ENCODE data around the gene DNAJC7.

DNA sequence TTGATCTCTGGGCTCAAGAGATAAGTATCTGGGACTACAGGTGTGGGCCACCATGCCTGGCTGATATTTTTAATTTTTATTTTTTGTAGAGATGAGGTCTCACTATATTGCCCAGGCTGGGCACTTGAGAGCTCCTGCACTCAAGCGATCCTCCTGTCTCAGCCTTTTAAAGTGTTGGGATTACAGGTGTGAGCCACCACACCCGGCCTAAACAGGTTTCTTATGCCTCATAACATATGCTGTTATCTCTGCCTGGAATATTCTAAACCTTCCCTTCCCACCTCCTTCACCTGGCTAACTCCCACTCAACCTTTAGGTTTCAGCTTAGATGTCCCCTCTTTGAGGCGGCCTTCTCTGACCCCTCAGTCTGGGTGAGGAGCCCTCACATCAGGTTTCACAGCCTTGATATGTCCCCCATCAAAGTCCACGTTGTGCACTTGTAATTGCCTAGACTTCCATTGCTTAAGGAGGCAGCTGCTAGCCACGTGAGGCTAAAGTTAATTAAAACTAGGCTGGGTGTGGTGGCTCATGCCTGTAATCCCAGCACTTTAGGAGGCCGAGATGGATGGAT, 59.3 kb downstream of the DNAJC7 start:
- TF ChIP-seq SNAI2 (CRISPR knock-in tag; IDR thresholded peaks at IDR 0.05) (no peak), ARNTL (CRISPR knock-in tag; IDR thresholded peaks at IDR 0.05; ENCODE audit: borderline replicate concordance, low read depth) (no peak), PATZ1 (CRISPR knock-in tag; IDR thresholded peaks at IDR 0.05; ENCODE audit: borderline replicate concordance) (no peak), GLIS3 (CRISPR knock-in tag; IDR thresholded peaks at IDR 0.05) (no peak), ISL1 (CRISPR knock-in tag; IDR thresholded peaks at IDR 0.05) (no peak), RARB (CRISPR knock-in tag; IDR thresholded peaks at IDR 0.05) (no peak), TCF4 (CRISPR knock-in tag; IDR thresholded peaks at IDR 0.05; ENCODE audit: borderline replicate concordance) (no peak), ZNF8 (CRISPR knock-in tag; IDR thresholded peaks at IDR 0.05) (no peak), ZNF565 (CRISPR knock-in tag; conservative IDR thresholded peaks at IDR 0.05; ENCODE audit: low read depth) (no peak)

Measured in SK-N-SH treated with all-trans-retinoic acid at 6 μM for 48 hours (cell line).